H1 (cell line): ENCODE data around the gene VPS37D. TPM values are rescaled to one million over a fixed set of nuclear protein-coding genes. Genes with fewer than 3 reads are reported as not detected.
A peak's percentile ranks its signal among the peaks of the same experiment; 100 is the strongest.

Experiments used
- CTCF ChIA-PET: fragments of 300-600 bp; sonication (Branson Sonifier 250); formaldehyde crosslinking; loops from one replicate; lab custom pipeline; 2021; ENCODE audit not compliant: partially characterized antibody; lab: Charles Lee
- POLR2A ChIA-PET: fragments of 300-600 bp; sonication (Branson Sonifier 250); formaldehyde crosslinking; loops from one replicate; lab custom pipeline; 2021; ENCODE audit warnings: inconsistent platforms; ENCODE audit not compliant: partially characterized antibody; lab: Charles Lee
- DNase-seq, 2 experiments: peaks; one replicate each; pipeline versions ENCODE4 v3.0.0 to v3.0.0-alpha.2; 2010 to 2022; ENCODE audit warnings: low spot score in 2 of 2, low read depth in 1 of 2, mixed read lengths in 1 of 2
- FAIRE-seq: peaks from 2 replicates; lab custom pipeline; 2011; peaks lifted over from hg19 to GRCh38; lab: Jason Lieb, UNC
- H2AFZ ChIP-seq: 2 replicates; pipeline ENCODE4 v1.8.1; 2012; ENCODE audit warnings: low read length, inconsistent platforms
- H2AK5ac ChIP-seq: 2 replicates; pipeline ENCODE4 v1.6.1; 2013; ENCODE audit warnings: low read depth, low read length
- H2BK120ac ChIP-seq: replicated peaks from 2 replicates; pipeline ENCODE3; 2013; ENCODE audit warnings: low read depth, low read length, inconsistent platforms
- H2BK12ac ChIP-seq: 2 replicates; pipeline ENCODE4 v1.6.1; 2013; ENCODE audit warnings: low read depth, low read length
- H2BK15ac ChIP-seq: 2 replicates; pipeline ENCODE4 v1.6.1; 2013; ENCODE audit warnings: low read length
- H2BK20ac ChIP-seq: 2 replicates; pipeline ENCODE4 v1.6.1; 2013; ENCODE audit warnings: low read length
- H2BK5ac ChIP-seq: 2 replicates; pipeline ENCODE4 v1.6.1; 2013; ENCODE audit warnings: low read depth, low read length
- H3K14ac ChIP-seq: 2 replicates; pipeline ENCODE4 v1.6.1; 2013; ENCODE audit warnings: inconsistent platforms; ENCODE audit not compliant: insufficient read length
- H3K18ac ChIP-seq: 2 replicates; pipeline ENCODE4 v1.6.1; 2013; ENCODE audit warnings: low read length; ENCODE audit errors: extremely low read depth
- H3K23ac ChIP-seq: 2 replicates; pipeline ENCODE4 v1.6.1; 2013; ENCODE audit warnings: inconsistent platforms; ENCODE audit not compliant: insufficient read length
- H3K23me2 ChIP-seq: 2 replicates; pipeline ENCODE4 v1.6.1; 2013; ENCODE audit warnings: low read depth, low read length
- H3K27ac ChIP-seq: 2 replicates; pipeline ENCODE4 v1.6.1; 2011; ENCODE audit warnings: low read depth, low read length, inconsistent platforms
- H3K27me3 ChIP-seq, 4 experiments: replicated peaks in 1 of 4; 1 replicate in 1 of 4; 2 replicates in 3 of 4; pipeline versions ENCODE4 v1.6.1 to v1.8.1; 2011 to 2013; ENCODE audit warnings: low read length in 3 of 4, mild to moderate bottlenecking in 3 of 4, inconsistent platforms in 2 of 4, mixed read lengths in 2 of 4, moderate library complexity in 1 of 4; ENCODE audit not compliant: control insufficient read depth in 3 of 4, insufficient read depth in 3 of 4; ENCODE audit errors: extremely low read depth in 1 of 4
- H3K36me3 ChIP-seq, 4 experiments: 2 replicates each; pipeline versions ENCODE4 v1.6.1 to v1.8.1; 2011 to 2013; ENCODE audit warnings: mild to moderate bottlenecking in 4 of 4, low read length in 3 of 4, moderate library complexity in 2 of 4, control low read depth in 1 of 4, inconsistent platforms in 1 of 4; ENCODE audit not compliant: insufficient read depth in 4 of 4, control insufficient read depth in 2 of 4
- H3K4ac ChIP-seq: replicated peaks from 2 replicates; pipeline ENCODE3; 2013; ENCODE audit warnings: low read length, low read depth, mixed read lengths, inconsistent platforms; ENCODE audit not compliant: insufficient read length
- H3K4me1 ChIP-seq, 4 experiments: replicated peaks in 1 of 4; 1 replicate in 1 of 4; 2 replicates in 3 of 4; pipeline versions ENCODE4 v1.6.1 to v1.8.1; 2011 to 2013; ENCODE audit warnings: low read length in 3 of 4, inconsistent platforms in 2 of 4, mixed read lengths in 1 of 4; ENCODE audit not compliant: insufficient read depth in 4 of 4, control insufficient read depth in 3 of 4
- H3K4me2 ChIP-seq, 2 experiments: 2 replicates each; pipeline versions ENCODE4 v1.6.1 to v1.8.1; 2011 to 2013; ENCODE audit warnings: low read depth in 2 of 2, low read length in 2 of 2, control low read depth in 1 of 2, inconsistent platforms in 1 of 2, mild to moderate bottlenecking in 1 of 2; ENCODE audit not compliant: insufficient read depth in 1 of 2
- H3K4me3 ChIP-seq, 4 experiments: fragments of 200-600, 300-600 bp in 1 of 4; sonication (generic), shearing (Covaris generic), sonication (Bioruptor Twin) in 1 of 4; 2 replicates each; pipeline versions ENCODE4 v1.5.1 to v1.8.1; 2011 to 2016; ENCODE audit warnings: low read length in 4 of 4, low read depth in 3 of 4, control low read depth in 2 of 4, inconsistent platforms in 2 of 4, mild to moderate bottlenecking in 2 of 4, mixed read lengths in 1 of 4, moderate library complexity in 1 of 4; ENCODE audit not compliant: insufficient read depth in 2 of 4; ENCODE audit errors: extremely low read depth in 1 of 4
- H3K56ac ChIP-seq: replicated peaks from 2 replicates; pipeline ENCODE3; 2013; ENCODE audit warnings: low read depth, mild to moderate bottlenecking, mixed read lengths, low read length, inconsistent platforms; ENCODE audit not compliant: insufficient read length
- H3K79me1 ChIP-seq: 2 replicates; pipeline ENCODE4 v1.6.1; 2013; ENCODE audit warnings: low read depth, low read length, control low read depth
- H3K79me2 ChIP-seq, 2 experiments: 2 replicates each; pipeline versions ENCODE4 v1.6.1 to v1.8.1; 2012 to 2013; ENCODE audit warnings: low read length in 2 of 2, mild to moderate bottlenecking in 2 of 2, inconsistent platforms in 1 of 2; ENCODE audit not compliant: insufficient read depth in 2 of 2, control insufficient read depth in 1 of 2
- H3K9ac ChIP-seq, 4 experiments: replicated peaks in 1 of 4; 1 replicate in 1 of 4; 2 replicates in 3 of 4; pipeline versions ENCODE4 v1.6.1 to v1.8.1; 2011 to 2013; ENCODE audit warnings: low read depth in 3 of 4, low read length in 3 of 4, control low read depth in 2 of 4, mild to moderate bottlenecking in 2 of 4, moderate library complexity in 2 of 4, inconsistent platforms in 1 of 4; ENCODE audit errors: extremely low read depth in 1 of 4
- H3K9me3 ChIP-seq, 2 experiments: 2 replicates each; pipeline versions ENCODE4 v1.6.1 to v1.8.1; 2012 to 2013; ENCODE audit warnings: mild to moderate bottlenecking in 2 of 2, moderate library complexity in 2 of 2, control low read depth in 1 of 2, inconsistent platforms in 1 of 2, low read depth in 1 of 2, low read length in 1 of 2, mixed read lengths in 1 of 2; ENCODE audit not compliant: insufficient read depth in 2 of 2
- H4K20me1 ChIP-seq, 2 experiments: replicated peaks in 1 of 2; 2 replicates each; pipeline versions ENCODE3 to v1.8.1; 2011 to 2013; ENCODE audit warnings: inconsistent platforms in 2 of 2, low read length in 2 of 2, mild to moderate bottlenecking in 1 of 2; ENCODE audit not compliant: insufficient read depth in 2 of 2, control insufficient read depth in 1 of 2
- H4K5ac ChIP-seq: 2 replicates; pipeline ENCODE4 v1.6.1; 2013; ENCODE audit warnings: low read length, low read depth, mixed read lengths, inconsistent platforms; ENCODE audit not compliant: insufficient read length
- H4K8ac ChIP-seq: 2 replicates; pipeline ENCODE4 v1.8.0; 2013; ENCODE audit warnings: mild to moderate bottlenecking, moderate library complexity, low read length, inconsistent platforms; ENCODE audit not compliant: insufficient read depth; ENCODE audit errors: extremely low read depth
- H4K91ac ChIP-seq: replicated peaks from 2 replicates; pipeline ENCODE3; 2013; ENCODE audit warnings: low read length, mixed read lengths, inconsistent platforms; ENCODE audit not compliant: insufficient read length
- CEBPB ChIP-seq: IDR thresholded peaks from 2 replicates; pipeline ENCODE4 v1.6.1; 2012; ENCODE audit warnings: low read depth, low read length
- WGBS, 2 experiments: shearing (Covaris generic) in 1 of 2; methylation state at CpG; one replicate each; pipeline versions ENCODE4 v1.1.6 to v1.1.7; 2013 to 2015; ENCODE audit warnings: low lambda C conversion rate in 2 of 2, mixed read lengths in 2 of 2, inconsistent platforms in 1 of 2, low coverage in 1 of 2, missing lambda C conversion rate in 1 of 2; ENCODE audit not compliant: insufficient replicate concordance in 2 of 2, insufficient coverage in 1 of 2, insufficient read length in 1 of 2; ENCODE audit errors: extremely low coverage in 1 of 2, missing lambda C conversion rate in 1 of 2; 5-methylcytosine and 5-hydroxymethylcytosine counted together
- polyA plus RNA-seq, 7 experiments: library from polyadenylated mRNA; depleted of rRNA in 3 of 7; stranded (reverse) in 5 of 7; unstranded in 2 of 7; fragments of >200 nt in 5 of 7; fragments of 200-250 nt in 2 of 7; gene quantifications; 1 replicate in 5 of 7; 2 replicates in 1 of 7; 4 replicates in 1 of 7; pipeline versions ENCODE4 v1.2.1 to v1.2.3, GENCODE V29; 2011 to 2013; ENCODE audit warnings: missing spikeins in 2 of 7, mixed read lengths in 2 of 7
- total RNA-seq: library from RNA; stranded (reverse); fragmentation: NEBNext Ultra II Directional; extraction: Animal tissue kit (Norgen Biotek cat#: 25700); gene quantifications from 2 replicates; pipeline ENCODE4 v1.2.1, GENCODE V29; 2021

Gene VPS37D
- total and polyA plus RNA-seq, 2 of the 8 experiments (the other 6 are each of a cell fraction or from before 2014, with no cell fraction given) = 3.4 to 5.0 TPM

DNA sequence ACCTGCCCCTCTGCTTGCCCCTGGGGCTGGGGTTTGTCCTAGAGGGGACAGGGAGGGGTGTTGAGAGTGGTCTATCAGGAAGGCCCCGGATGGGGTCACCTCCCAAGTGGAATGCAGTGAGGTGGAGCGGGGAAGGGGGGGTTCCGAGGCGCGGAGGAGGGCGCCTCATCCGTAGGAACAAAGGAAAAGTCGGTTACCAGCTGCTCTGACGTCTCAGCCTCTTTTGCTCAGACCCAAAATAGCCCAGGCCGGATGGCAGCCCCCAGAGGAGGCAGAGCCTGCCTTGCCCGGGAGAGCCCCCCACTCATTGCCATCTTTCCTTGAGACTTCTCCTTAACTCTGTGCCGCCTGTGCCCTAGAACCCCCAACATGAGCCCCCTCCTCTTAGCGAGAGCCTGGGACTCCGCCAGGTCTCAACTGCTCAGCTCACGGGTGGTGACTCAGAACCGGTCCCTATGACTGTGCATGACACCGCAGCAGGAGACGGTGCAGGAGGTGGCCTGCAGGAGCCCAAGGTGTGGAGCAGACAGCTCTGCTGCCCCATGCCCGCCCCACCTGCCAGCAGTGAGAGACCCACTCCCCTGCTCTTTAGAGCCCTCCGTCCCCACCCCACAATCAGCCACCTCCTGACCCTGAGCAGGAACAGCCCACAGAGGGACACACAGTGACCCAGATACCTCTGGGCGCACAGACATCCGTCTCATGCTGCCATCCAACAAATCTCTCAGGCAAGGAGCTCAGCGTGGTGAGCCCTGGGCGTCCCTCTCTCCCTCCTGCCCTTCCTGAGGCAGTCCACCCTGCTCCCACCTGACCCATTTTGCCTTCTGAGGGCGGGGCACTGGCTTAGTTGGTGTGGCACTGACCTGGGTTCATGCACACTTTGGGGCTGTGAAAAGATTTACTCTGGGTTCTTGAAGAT, 38.8 kb downstream of the VPS37D start:
- Histone ChIP-seq H3K27ac (no peak overlapping the region), H2BK20ac (no peak overlapping the region), H3K27me3 (no peaks in the 10 kb centered on the region; a peak in 1 of 7 replicates), H4K91ac (no peak overlapping the region), H3K18ac (no peak overlapping the region), H3K9me3 (no peaks in the 10 kb centered on the region), H2BK120ac (no peak overlapping the region), H2AK5ac (no peak overlapping the region), H2BK5ac (no peak overlapping the region), H3K23ac (no peak overlapping the region), H2AFZ (no peak overlapping the region), H3K4ac (no peak overlapping the region), H3K14ac (no peak overlapping the region), H4K5ac (no peak overlapping the region), H4K20me1 (peaks cover 3 to 10% of the 10 kb centered on the region in 2 experiments), H3K9ac (no peak overlapping the region; a peak in 2 of 7 replicates), H3K79me1 (no peaks in the 10 kb centered on the region), H3K79me2 (no peaks in the 10 kb centered on the region), H3K4me2 (no peak overlapping the region), H3K56ac (no peak overlapping the region), H3K4me1 (peaks cover 0 to 19% (median 15%) of the 10 kb centered on the region in 4 experiments; a peak in 6 of 7 replicates), H3K4me3 (no peak overlapping the region), H3K23me2 (peaks cover 2% of the 10 kb centered on the region; the same call in 1 of the 2 replicates), H2BK15ac (no peak overlapping the region), H2BK12ac (no peak overlapping the region), H3K36me3 (no peaks in the 10 kb centered on the region; a peak in 1 of 8 replicates), H4K8ac (peak overlapping the region; percentile 68; the same call in 1 of the 2 replicates)
- WGBS, 2 experiments = 82% methylated on average over 18 of the region's 25 CpGs; no CpG with 5 or more reads in 1 of the 2 experiments
- POLR2A ChIA-PET = interaction anchor here (0.6 to 2.2 kb wide), 14 partner anchors 10 to 107 kb away, joined by 3 to 7 read pairs (median 4); partner anchors contain the start of genes ABHD11 and STX1A
- CTCF ChIA-PET = interaction anchor here (0.7 to 9.7 kb wide), 12 partner anchors 8 to 188 kb away, joined by 3 to 130 read pairs (median 4); partner anchors contain the start of gene STX1A
- FAIRE-seq (no peak), DNase-seq (peak in 1 of 2 experiments; percentile 47)
- TF ChIP-seq CEBPB = no peak
